Activated CD8-positive, alpha-beta memory T cell treated with anti-CD3 and anti-CD28 coated beads, Interleukin-2, amount 50 U/mL, for 4 hours (primary cell): Measurements from ENCODE around the gene DOCK4.
"Not testable (repeated sequence)": the region's sequence is repeated elsewhere in the genome, so short reads cannot be mapped to it uniquely, and the experiment has no call there.

ENCODE experiments used
- DNase-seq: peaks from one replicate; pipeline ENCODE4 v3.0.0-alpha.2; 2020

Gene DOCK4

GRCh38 chr7:112129655-112130323 lies 76.4 kb downstream of the DOCK4 start:
- no peak for DNase-seq

GRCh38 chr7:112128461-112129425 lies 77.5 kb downstream of the DOCK4 start:
- not testable (repeated sequence) for DNase-seq

GRCh38 chr7:112128041-112128440 lies 78.2 kb downstream of the DOCK4 start:
- DNase-seq, result not testable (repeated sequence)

GRCh38 chr7:112125250-112125649 lies 80.9 kb downstream of the DOCK4 start:
- no peak for DNase-seq

- DNase-seq, result no peak
These were observed 82.0 kb downstream of the DOCK4 start for GRCh38 chr7:112124061-112124766.

- DNase-seq, result no peak
These were observed 83.4 kb downstream of the DOCK4 start for GRCh38 chr7:112122798-112123197.

GRCh38 chr7:112122144-112122543 lies 84.1 kb downstream of the DOCK4 start:
- DNase-seq, result no peak

GRCh38 chr7:112121318-112121717 lies 84.9 kb downstream of the DOCK4 start:
- DNase-seq, result no peak

GRCh38 chr7:112120696-112121217 lies 85.4 kb downstream of the DOCK4 start:
- DNase-seq, result no peak

GRCh38 chr7:112118581-112119566 lies 87.3 kb downstream of the DOCK4 start:
- DNase-seq, result no peak

- DNase-seq, result no peak
These were observed 89.3 kb downstream of the DOCK4 start for GRCh38 chr7:112116894-112117293.

- DNase-seq, result no peak
These were observed 89.8 kb downstream of the DOCK4 start for GRCh38 chr7:112116358-112116757.

GRCh38 chr7:112115880-112116279 lies 90.3 kb downstream of the DOCK4 start:
- DNase-seq, result no peak

GRCh38 chr7:112113913-112114575 lies 92.2 kb downstream of the DOCK4 start:
- DNase-seq, result no peak

GRCh38 chr7:112112822-112113255 lies 93.4 kb downstream of the DOCK4 start:
- DNase-seq, result no peak

- DNase-seq, result no peak
These were observed 95.5 kb downstream of the DOCK4 start for GRCh38 chr7:112110651-112111050.

- DNase-seq, result no peak
These were observed 96.0 kb downstream of the DOCK4 start for GRCh38 chr7:112110175-112110574.

GRCh38 chr7:112108981-112109380 lies 97.2 kb downstream of the DOCK4 start:
- DNase-seq, result no peak

- DNase-seq, result no peak
These were observed 100.3 kb downstream of the DOCK4 start for GRCh38 chr7:112105584-112106530.

GRCh38 chr7:112104120-112104519 lies 102.1 kb downstream of the DOCK4 start:
- no peak for DNase-seq
